GM19351 (cell line): Measurements from ENCODE around the gene DUOX1.

Source experiments
- ATAC-seq: cut with Tn5 transposase; IDR thresholded peaks from one replicate; pipeline ENCODE4 v1.9.1; 2021; ENCODE audit warnings: mild to moderate bottlenecking, moderate library complexity; ENCODE audit not compliant: unreplicated experiment

The DUOX1 gene

DNA sequence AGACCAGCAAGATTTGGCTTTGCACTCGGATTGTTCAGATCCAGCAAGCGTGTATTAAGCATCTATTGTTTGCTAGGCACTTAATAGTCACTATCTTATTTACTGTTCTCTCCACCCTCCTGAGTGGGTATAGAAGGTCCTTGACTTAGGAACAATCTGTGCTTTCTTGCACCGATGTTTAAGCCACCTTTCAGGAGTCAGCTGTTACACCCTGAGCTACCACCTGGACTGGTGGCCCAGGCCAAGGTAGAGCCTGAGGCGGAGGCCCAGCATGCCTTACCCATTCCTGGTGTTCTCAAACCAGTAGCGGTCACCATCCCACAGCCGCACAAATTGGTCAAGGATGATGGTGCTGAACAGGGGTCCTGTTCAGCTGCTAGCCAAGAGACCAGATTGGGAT lies 10.0 kb downstream of the DUOX1 start:
- no peak for ATAC-seq

GRCh38 chr15:45140557-45141250 lies 10.9 kb downstream of the DUOX1 start:
- no peak for ATAC-seq

GRCh38 chr15:45141386-45141785 lies 11.6 kb downstream of the DUOX1 start:
- no peak for ATAC-seq

DNA sequence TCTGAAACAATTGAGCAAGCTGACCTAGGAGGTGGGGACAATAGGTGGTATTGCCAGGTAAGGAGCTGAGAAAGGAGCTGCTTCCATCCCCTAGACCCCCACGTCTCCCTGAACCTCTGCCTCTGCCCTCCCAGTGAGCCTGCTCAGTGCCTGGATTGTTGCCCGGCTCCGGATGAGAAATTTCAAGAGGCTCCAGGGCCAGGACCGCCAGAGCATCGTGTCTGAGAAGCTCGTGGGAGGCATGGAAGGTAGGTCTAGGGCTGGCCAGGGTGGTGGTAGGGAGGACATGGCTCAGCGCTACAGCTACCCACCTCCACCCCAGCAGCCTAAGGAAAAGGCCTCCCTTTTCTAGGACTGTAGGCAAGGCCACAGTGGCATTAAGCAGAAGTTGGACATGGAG lies 13.3 kb downstream of the DUOX1 start:
- no peak for ATAC-seq

DNA sequence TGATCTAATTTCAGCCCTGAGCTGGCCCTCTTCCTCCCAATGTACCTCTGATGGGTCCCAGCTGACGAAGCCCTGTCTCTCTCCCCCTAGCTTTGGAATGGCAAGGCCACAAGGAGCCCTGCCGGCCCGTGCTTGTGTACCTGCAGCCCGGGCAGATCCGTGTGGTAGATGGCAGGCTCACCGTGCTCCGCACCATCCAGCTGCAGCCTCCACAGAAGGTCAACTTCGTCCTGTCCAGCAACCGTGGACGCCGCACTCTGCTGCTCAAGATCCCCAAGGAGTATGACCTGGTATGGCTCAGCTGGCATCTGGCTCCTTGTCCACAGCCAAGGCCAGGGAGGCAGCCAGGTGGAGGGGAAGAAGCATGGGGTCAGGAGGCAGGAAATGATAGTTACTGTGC lies 14.2 kb downstream of the DUOX1 start:
- no peak for ATAC-seq

- no peak for ATAC-seq
These were observed 15.0 kb downstream of the DUOX1 start for GRCh38 chr15:45144775-45145174.

GRCh38 chr15:45146405-45146804 lies 16.6 kb downstream of the DUOX1 start:
- no peak for ATAC-seq

DNA sequence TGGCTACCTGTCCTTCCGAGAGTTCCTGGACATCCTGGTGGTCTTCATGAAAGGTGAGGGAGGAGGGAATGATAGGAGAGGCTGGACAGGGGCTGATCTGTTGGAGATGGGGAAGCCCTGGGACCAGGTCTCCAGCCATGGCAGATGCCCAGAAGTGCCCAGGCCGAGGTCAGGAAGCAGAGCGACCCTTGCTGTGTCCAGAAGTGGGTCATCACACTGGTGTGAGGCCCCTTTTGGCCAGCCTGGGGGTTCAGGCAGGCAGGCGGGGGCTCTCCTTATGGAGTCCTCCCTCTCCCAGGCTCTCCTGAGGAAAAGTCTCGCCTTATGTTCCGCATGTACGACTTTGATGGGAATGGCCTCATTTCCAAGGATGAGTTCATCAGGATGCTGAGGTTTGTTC lies 17.8 kb downstream of the DUOX1 start:
- no peak for ATAC-seq

DNA sequence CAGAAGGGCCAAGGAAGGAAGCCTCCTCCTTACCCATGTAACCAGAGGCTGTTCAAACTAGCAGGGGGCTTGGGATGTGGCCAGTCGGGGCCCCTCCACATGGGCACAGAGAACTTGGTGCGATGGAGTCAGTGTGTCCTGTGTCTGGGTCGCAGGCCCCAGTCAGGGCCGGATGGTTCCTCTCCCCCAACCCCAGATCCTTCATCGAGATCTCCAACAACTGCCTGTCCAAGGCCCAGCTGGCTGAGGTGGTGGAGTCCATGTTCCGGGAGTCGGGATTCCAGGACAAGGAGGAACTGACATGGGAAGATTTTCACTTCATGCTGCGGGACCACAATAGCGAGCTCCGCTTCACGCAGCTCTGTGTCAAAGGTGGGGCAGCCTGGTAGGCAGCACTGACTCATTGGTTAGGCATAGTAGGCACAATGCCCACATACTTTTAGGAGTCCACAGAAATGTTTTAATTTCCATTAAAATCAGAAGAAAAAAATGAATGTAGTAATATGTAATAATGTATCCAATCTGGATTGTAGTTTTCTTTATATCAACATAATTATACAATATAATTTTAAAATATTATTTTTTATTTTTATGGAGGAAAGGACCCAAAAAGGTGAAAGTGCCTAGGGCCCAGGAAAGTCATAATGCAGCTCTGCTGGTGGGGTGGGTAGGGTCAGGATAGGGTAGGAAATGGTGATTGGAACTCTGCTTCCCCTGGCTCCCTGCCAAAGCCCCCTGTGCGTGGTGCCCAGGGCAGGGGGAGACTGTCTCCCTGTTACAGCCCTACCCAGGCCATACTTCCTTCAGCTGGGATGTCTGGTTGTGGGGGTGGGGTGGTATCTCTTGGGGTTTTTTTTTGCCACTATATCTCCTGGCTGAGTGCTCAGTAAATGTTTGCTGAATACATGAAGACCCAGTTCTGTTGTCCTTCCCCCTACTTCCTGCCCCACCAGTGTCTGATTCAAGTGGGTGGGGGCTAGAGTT lies 18.6 kb downstream of the DUOX1 start:
- no peak for ATAC-seq

DNA sequence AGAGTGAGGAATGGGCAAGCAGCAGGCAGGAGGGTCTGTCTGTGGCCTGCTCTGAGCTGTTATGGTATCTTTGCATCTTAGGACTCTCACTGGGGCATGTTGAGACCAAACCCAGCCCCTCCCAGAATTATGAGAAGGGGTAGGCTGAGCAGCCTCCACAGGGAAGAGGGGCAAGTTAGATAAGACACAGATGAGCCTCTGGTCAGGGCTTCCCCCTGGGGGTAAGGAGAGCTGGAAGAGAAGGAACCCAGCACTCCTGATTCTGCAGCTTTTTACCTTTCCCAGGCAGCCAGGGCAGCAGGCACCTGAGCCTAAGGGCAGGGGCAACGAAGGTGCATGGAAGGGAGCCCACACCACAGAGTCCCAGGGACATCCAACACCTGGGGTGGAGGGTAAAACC lies 19.3 kb downstream of the DUOX1 start:
- ATAC-seq: no peak

GRCh38 chr15:45150481-45150880 lies 20.7 kb downstream of the DUOX1 start:
- ATAC-seq: no peak

GRCh38 chr15:45150997-45151396 lies 21.2 kb downstream of the DUOX1 start:
- ATAC-seq: no peak

DNA sequence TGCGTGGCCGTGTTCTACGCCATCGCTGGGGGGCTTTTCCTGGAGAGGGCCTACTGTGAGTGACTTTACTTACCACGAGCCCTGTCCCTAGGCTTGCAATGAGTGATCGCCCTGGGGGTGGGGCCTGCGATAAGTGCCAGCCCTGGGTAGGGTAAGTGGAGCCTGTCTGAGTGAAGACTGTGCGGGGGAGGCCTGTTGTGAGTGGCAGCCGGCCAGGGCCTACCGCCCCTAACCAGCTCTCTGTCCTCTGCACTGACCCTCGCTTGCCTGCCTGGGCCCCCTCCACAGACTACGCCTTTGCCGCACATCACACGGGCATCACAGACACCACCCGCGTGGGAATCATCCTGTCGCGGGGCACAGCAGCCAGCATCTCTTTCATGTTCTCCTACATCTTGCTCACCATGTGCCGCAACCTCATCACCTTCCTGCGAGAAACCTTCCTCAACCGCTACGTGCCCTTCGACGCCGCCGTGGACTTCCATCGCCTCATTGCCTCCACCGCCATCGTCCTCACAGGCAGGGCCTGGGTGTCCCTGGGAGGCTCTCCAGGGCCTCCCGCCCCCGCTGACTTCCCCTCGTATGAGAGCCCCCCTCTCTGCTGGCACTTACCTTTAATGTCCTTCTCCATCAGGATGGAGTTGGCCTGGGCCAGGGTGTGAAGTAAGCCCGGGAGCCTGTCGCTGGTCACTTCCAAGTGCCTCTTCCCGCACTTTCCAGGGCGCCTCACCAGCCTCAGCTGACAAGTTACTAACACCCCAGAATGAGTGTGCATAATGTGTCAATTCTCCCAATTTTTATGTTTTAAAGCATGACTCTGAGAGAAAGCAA lies 22.4 kb downstream of the DUOX1 start:
- ATAC-seq: no peak

GRCh38 chr15:45155739-45156138 lies 25.9 kb downstream of the DUOX1 start:
- ATAC-seq: no peak

- no peak for ATAC-seq
These were observed 27.1 kb downstream of the DUOX1 start for GRCh38 chr15:45156744-45157455.

DNA sequence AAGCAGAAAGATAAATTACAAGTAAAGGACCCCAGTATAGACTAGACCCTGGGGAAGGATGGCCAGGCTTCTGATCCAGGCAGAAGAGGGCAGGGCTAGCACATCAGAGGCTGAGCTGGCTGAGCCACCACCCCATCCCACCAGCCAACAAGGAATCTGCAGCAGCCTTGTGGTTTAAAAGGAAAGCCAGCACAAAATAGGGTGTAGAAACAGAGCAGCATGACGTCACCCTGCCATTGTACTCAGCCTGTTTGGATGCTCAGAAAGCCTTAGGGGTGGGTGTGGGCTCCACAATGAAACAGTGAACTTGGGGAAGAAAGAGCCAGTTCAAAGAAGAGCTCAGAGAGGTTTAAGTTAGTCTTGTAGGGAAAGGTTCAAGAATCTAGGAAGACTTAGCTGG lies 28.2 kb downstream of the DUOX1 start:
- no peak for ATAC-seq

GRCh38 chr15:45161666-45162065 lies 31.9 kb downstream of the DUOX1 start:
- ATAC-seq: no peak

DNA sequence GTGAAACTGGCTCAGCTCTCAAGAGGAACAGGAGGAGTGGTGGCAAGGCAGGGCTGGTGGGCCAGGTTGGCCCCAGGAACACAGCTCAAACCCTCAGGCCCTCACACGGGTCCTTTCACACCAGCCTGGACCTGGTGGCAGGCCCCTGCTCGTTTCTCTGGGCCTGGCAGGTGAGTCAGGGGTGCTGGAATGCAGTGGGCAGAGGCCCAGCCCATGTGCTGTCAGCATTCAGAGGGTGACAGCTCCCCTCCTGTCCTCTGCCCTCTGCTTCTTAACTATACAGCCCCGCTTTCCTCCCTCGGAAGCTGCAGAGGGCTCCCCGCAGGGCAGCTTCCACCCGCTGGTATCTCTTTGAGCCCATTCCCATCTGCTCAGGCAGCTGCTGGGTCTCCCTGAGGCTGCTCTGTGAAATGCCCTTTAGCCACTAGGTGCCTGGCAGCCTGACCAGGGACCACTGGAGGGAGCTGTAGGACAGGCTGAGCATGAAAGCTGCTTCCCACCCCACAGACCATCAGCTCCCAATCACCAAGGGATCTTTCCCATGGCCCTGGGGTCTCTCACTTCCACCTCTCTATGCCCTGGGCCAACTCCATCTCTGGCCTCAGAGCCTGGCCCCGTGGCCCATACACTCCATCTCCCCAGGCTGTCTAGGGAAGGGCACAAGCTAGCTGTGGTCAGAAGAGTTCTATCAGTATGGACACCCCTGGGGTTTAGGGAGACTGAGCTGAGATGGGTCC lies 33.1 kb downstream of the DUOX1 start:
- no peak for ATAC-seq

DNA sequence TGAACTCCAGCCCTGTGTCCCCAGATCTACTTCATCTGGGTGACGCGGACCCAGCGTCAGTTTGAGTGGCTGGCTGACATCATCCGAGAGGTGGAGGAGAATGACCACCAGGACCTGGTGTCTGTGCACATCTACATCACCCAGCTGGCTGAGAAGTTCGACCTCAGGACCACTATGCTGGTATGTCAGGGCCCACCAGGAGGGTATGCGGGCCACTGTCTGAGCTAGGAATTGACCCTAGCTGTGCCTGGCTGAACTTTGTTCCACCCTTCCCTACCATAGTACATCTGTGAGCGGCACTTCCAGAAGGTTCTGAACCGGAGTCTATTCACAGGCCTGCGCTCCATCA lies 33.7 kb downstream of the DUOX1 start:
- no peak for ATAC-seq

- no peak for ATAC-seq
These were observed 35.1 kb downstream of the DUOX1 start for GRCh38 chr15:45164914-45165313.
